B cell (primary cell): ENCODE results near the gene NUMB. TPM values are rescaled to one million over a fixed set of nuclear protein-coding genes. Genes with fewer than 3 reads are reported as not detected.

Experiments
- ATAC-seq: fragments of 200-7000 bp; cut with Tn5 transposase; one replicate; pipeline ENCODE4 v1.10.0; 2021; ENCODE audit warnings: low read depth, mild to moderate bottlenecking, moderate number of reproducible peaks, moderate library complexity
- CTCF ChIA-PET: fragments of 350-600 bp; sonication (Branson Sonifier 250); formaldehyde crosslinking; loops from one replicate; lab custom pipeline; 2021; ENCODE audit warnings: antibody characterized with exemption, inconsistent platforms; lab: Charles Lee
- POLR2A ChIA-PET: fragments of 350-600 bp; sonication (Branson Sonifier 250); formaldehyde crosslinking; loops from one replicate; lab custom pipeline; 2021; ENCODE audit warnings: antibody characterized with exemption; lab: Charles Lee
- DNase-seq: peaks from one replicate; pipeline ENCODE4 v3.0.0; 2013
- H2AFZ ChIP-seq: 2 replicates; pipeline ENCODE4 v1.6.1; 2012; ENCODE audit warnings: mild to moderate bottlenecking, low read depth, low read length; ENCODE audit not compliant: insufficient read depth, poor library complexity, severe bottlenecking
- H3K27ac ChIP-seq, 2 donors: 1 replicate in 1 of 2; 2 replicates in 1 of 2; pipeline ENCODE4 v1.5.1; 2012 to 2013; ENCODE audit warnings: low read length in 2 of 2, mild to moderate bottlenecking in 2 of 2, moderate library complexity in 1 of 2
- H3K27me3 ChIP-seq, 4 experiments: fragments of 200-600 bp in 1 of 4; sonication (generic) in 1 of 4; replicated peaks in 1 of 4; 1 replicate in 2 of 4; 2 replicates in 2 of 4; pipeline versions ENCODE4 v1.6.1 to v1.7.0; 2013 to 2016; ENCODE audit warnings: low read length in 3 of 4, mild to moderate bottlenecking in 2 of 4, mixed read lengths in 1 of 4, moderate library complexity in 1 of 4; ENCODE audit not compliant: insufficient read depth in 4 of 4, control insufficient read depth in 3 of 4; ENCODE audit errors: control extremely low read depth in 1 of 4
- H3K36me3 ChIP-seq, 2 experiments: replicated peaks in 1 of 2; 1 replicate in 1 of 2; 2 replicates in 1 of 2; pipeline versions ENCODE4 v1.6.1 to v1.7.1; 2013; ENCODE audit warnings: low read length in 1 of 2; ENCODE audit not compliant: insufficient read depth in 2 of 2, control insufficient read depth in 1 of 2; ENCODE audit errors: control extremely low read depth in 1 of 2, extremely low read depth in 1 of 2
- H3K4me1 ChIP-seq, 2 donors: fragments of 200-600 bp in 1 of 2; sonication (generic) in 1 of 2; 1 replicate in 1 of 2; 2 replicates in 1 of 2; pipeline versions ENCODE4 v1.5.1 to v1.6.1; 2013 to 2017; ENCODE audit warnings: low read length in 2 of 2; ENCODE audit not compliant: control insufficient read depth in 2 of 2, insufficient read depth in 2 of 2
- H3K4me2 ChIP-seq: replicated peaks from 2 replicates; pipeline ENCODE3; 2012; ENCODE audit warnings: mild to moderate bottlenecking, low read depth, low read length; ENCODE audit not compliant: poor library complexity, severe bottlenecking
- H3K4me3 ChIP-seq, 5 experiments: fragments of 200-600 bp in 1 of 5; sonication (generic) in 1 of 5; 1 replicate in 3 of 5; 2 replicates in 2 of 5; pipeline versions ENCODE4 v1.5.1 to v1.7.0; 2011 to 2016; ENCODE audit warnings: low read length in 4 of 5, mild to moderate bottlenecking in 4 of 5, low read depth in 2 of 5, control low read depth in 1 of 5, moderate library complexity in 1 of 5; ENCODE audit not compliant: insufficient read depth in 1 of 5; ENCODE audit errors: control extremely low read depth in 1 of 5, extremely low read depth in 1 of 5
- H3K79me2 ChIP-seq: fragments of 200-600 bp; sonication (generic); one replicate; pipeline ENCODE4 v1.6.0; 2016; ENCODE audit warnings: low read length; ENCODE audit not compliant: control insufficient read depth, insufficient read depth
- H3K9ac ChIP-seq: fragments of 200-600 bp; sonication (generic); 2 replicates; pipeline ENCODE4 v1.6.1; 2017; ENCODE audit warnings: mild to moderate bottlenecking, low read length, moderate library complexity
- H3K9me3 ChIP-seq, 3 donors: one replicate each; pipeline versions ENCODE4 v1.6.1 to v1.7.1; 2013; ENCODE audit warnings: low read length in 2 of 3; ENCODE audit not compliant: control insufficient read depth in 2 of 3, insufficient read depth in 1 of 3; ENCODE audit errors: control extremely low read depth in 1 of 3
- H4K20me1 ChIP-seq: 2 replicates; pipeline ENCODE4 v1.6.0; 2012; ENCODE audit warnings: mild to moderate bottlenecking, low read length; ENCODE audit not compliant: insufficient read depth, control insufficient read depth, poor library complexity, severe bottlenecking
- H3K27ac Mint-ChIP-seq: one replicate; pipeline ENCODE4 v1.8.0; 2021; ENCODE audit warnings: mixed read lengths
- H3K27me3 Mint-ChIP-seq: one replicate; pipeline ENCODE4 v1.8.0; 2021; ENCODE audit warnings: mixed read lengths
- H3K4me1 Mint-ChIP-seq: one replicate; pipeline ENCODE4 v1.8.0; 2021; ENCODE audit warnings: mixed read lengths
- H3K4me3 Mint-ChIP-seq: one replicate; pipeline ENCODE4 v1.8.0; 2021; ENCODE audit warnings: mixed read lengths
- H3K9me3 Mint-ChIP-seq: one replicate; pipeline ENCODE4 v1.8.0; 2022; ENCODE audit warnings: mixed read lengths; ENCODE audit not compliant: insufficient read depth
- CTCF ChIP-seq: fragments of 200-600 bp; IDR thresholded peaks from one replicate; pipeline ENCODE4 v1.8.0; 2022; ENCODE audit warnings: antibody characterized with exemption, mild to moderate bottlenecking
- EZH2 ChIP-seq: IDR thresholded peaks from 2 replicates; pipeline ENCODE4 v1.6.1; 2012; ENCODE audit warnings: borderline replicate concordance, low read depth, mild to moderate bottlenecking, moderate library complexity, low read length; ENCODE audit not compliant: insufficient read depth, poor library complexity, severe bottlenecking
- WGBS: methylation state at CpG from one replicate; pipeline ENCODE4 v1.1.5; 2013; ENCODE audit warnings: missing lambda C conversion rate; ENCODE audit not compliant: insufficient coverage; 5-methylcytosine and 5-hydroxymethylcytosine counted together
- intact Hi-C: fragments of 100-400 bp; cut with micrococcal nuclease; formaldehyde crosslinking; loops from one replicate; pipeline ENCODE4 v1.10.0; 2022
- polyA plus RNA-seq: library from polyadenylated mRNA; depleted of rRNA; stranded (reverse); fragments of >200 nt; gene quantifications from 2 replicates; pipeline ENCODE4 v1.2.3, GENCODE V29; 2012
- total RNA-seq, 2 donors: library from RNA; stranded (reverse); fragments of 120-200 nt in 1 of 2; gene quantifications; 1 replicate in 1 of 2; 2 replicates in 1 of 2; pipeline versions ENCODE4 v1.2.3 to v1.2.4, GENCODE V29; 2013 to 2022

The NUMB gene
- total and polyA plus RNA-seq, 2 donors (not counting 1 experiment from before 2014, with no cell fraction given) = 63.4 to 102 TPM

DNA sequence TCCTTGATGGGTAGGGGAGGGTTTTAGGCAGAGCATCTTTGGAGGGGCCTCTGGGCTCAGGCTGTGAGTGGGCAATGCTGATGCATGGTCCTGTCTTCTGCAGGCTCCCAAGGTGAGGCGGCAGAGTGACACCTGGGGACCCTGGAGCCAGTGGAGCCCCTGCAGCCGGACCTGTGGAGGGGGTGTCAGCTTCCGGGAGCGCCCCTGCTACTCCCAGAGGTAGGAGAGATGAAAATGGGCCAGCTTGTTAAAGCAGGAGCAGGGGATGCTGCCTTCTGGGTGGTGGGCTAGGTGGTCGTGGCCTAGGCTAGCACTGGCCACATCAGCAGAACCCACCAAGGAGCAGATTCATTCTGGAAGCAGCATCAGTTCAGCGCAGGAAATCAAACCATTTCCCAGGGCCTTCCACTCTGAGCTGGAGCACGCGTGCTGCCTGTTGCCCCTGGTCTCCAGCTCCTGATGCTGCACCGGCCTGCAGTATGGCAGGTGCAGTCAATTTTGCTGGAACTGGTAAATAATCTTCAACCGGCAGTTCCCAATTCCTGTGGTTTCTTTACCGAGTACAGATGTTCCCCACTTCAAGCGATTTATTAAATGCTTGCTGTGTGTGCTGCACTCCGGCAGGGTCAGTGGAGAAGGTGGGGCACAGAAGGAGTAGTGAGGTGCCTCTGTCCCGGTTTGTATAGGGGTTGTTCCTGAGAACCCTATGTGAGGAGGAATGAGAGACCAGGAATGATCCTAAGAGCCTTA, 213.6 kb downstream of the NUMB start:
- Histone ChIP-seq H3K4me1 (peaks cover 67 to 82% of the 10 kb centered on the region in 2 donors), H3K27me3 (peaks cover 0 to 34% (median 11%) of the 10 kb centered on the region in 4 experiments), H2AFZ (peak overlapping the region; percentile 86), H3K36me3 (no peaks in the 10 kb centered on the region), H3K79me2 (no peaks in the 10 kb centered on the region), H3K4me2 (peak overlapping the region; percentile 96), H3K27ac (no peak overlapping the region), H4K20me1 (no peaks in the 10 kb centered on the region), H3K4me3 (no peak overlapping the region), H3K9me3 (peaks cover 0 to 16% (median 0%) of the 10 kb centered on the region in 3 donors), H3K9ac (peak overlapping the region; percentile 69)
- POLR2A ChIA-PET = no interaction called here
- TF ChIP-seq CTCF (no peak), EZH2 (no peak)
- H3K4me3 Mint-ChIP-seq = peak overlapping the region; percentile 75
- 63% methylated on average over 14 of the region's 14 CpGs for WGBS
- CTCF ChIA-PET = interaction anchor here (0.5 to 1.2 kb wide), 2 partner anchors 228 to 326 kb away, joined by 3 read pairs; no protein-coding TSS in a partner anchor
- intact Hi-C loops = loop anchor here (5.0 kb wide), 1 partner anchor 213 kb away; the partner anchor contains the start of gene NUMB
- no peaks in the 10 kb centered on the region for H3K9me3 Mint-ChIP-seq
- no peak for DNase-seq
- H3K4me1 Mint-ChIP-seq = peaks cover 75% of the 10 kb centered on the region
- peaks cover 27% of the 10 kb centered on the region for H3K27me3 Mint-ChIP-seq
- H3K27ac Mint-ChIP-seq = peak overlapping the region; percentile 34
- ATAC-seq = no peak

GRCh38 chr14:73243748-73244147, 214.6 kb downstream of the NUMB start:
- no CpG with 5 or more reads among the region's 2 CpGs for WGBS
- no peak overlapping the region for H3K4me3 ChIP-seq
- H3K4me1 ChIP-seq = peaks cover 73 to 87% of the 10 kb centered on the region in 2 donors
- H3K9me3 ChIP-seq = peaks cover 0 to 19% (median 0%) of the 10 kb centered on the region in 3 donors
- peaks cover 0 to 43% (median 15%) of the 10 kb centered on the region in 4 experiments for H3K27me3 ChIP-seq
- TF ChIP-seq EZH2 = no peak
- intact Hi-C loops = no loop called here
- H4K20me1 ChIP-seq = peaks cover under 1% of the 10 kb centered on the region
- no peak overlapping the region for H3K27ac ChIP-seq
- H3K9me3 Mint-ChIP-seq = no peaks in the 10 kb centered on the region
- ATAC-seq (no peak), DNase-seq (no peak)
- H2AFZ ChIP-seq = no peak overlapping the region
- peak overlapping the region; percentile 6 for H3K27ac Mint-ChIP-seq
- H3K79me2 ChIP-seq = no peaks in the 10 kb centered on the region
- ChIA-PET POLR2A (no interaction called here), CTCF (interaction anchor here (0.5 kb wide), 1 partner anchor 327 kb away, joined by 3 read pairs; no protein-coding TSS in a partner anchor)
- no peak overlapping the region for H3K4me2 ChIP-seq
- no peaks in the 10 kb centered on the region for H3K36me3 ChIP-seq
- H3K4me1 Mint-ChIP-seq = peaks cover 77% of the 10 kb centered on the region
- peaks cover 33% of the 10 kb centered on the region for H3K27me3 Mint-ChIP-seq
- H3K4me3 Mint-ChIP-seq = peak overlapping the region; percentile 17
- no peak overlapping the region for H3K9ac ChIP-seq
